DND-41 (cell line): ENCODE data around the gene C2orf74.

Experiments used
- ATAC-seq: fragments of 200-7000 bp; cut with Tn5 transposase; 3 replicates; pipeline ENCODE4 v1.9.1; 2021; ENCODE audit warnings: low read depth; ENCODE audit not compliant: insufficient read depth
- DNase-seq: peaks from one replicate; pipeline ENCODE4 v3.0.0-alpha.2; 2020
- H2AFZ ChIP-seq: 2 replicates; pipeline ENCODE4 v1.6.0; 2012; ENCODE audit warnings: low read depth, low read length
- H3K27ac ChIP-seq: 2 replicates; pipeline ENCODE4 v1.5.1; 2012; ENCODE audit warnings: low read length, inconsistent platforms
- H3K27me3 ChIP-seq: fragments of 200-600 bp; sonication (generic); 2 replicates; pipeline ENCODE4 v1.6.0; 2012; ENCODE audit warnings: low read length, mild to moderate bottlenecking, inconsistent platforms; ENCODE audit not compliant: insufficient read depth, poor library complexity
- H3K36me3 ChIP-seq: 2 replicates; pipeline ENCODE4 v1.5.1; 2012; ENCODE audit warnings: low read length, inconsistent platforms; ENCODE audit not compliant: insufficient read depth
- H3K4me1 ChIP-seq: 2 replicates; pipeline ENCODE4 v1.5.1; 2012; ENCODE audit warnings: mild to moderate bottlenecking, low read length; ENCODE audit not compliant: insufficient read depth
- H3K4me2 ChIP-seq: 2 replicates; pipeline ENCODE4 v1.6.0; 2012; ENCODE audit warnings: mild to moderate bottlenecking, moderate library complexity, low read length, inconsistent platforms; ENCODE audit not compliant: insufficient read depth
- H3K4me3 ChIP-seq, 2 experiments: fragments of 200-600 bp in 1 of 2; shearing (Covaris generic) in 1 of 2; 2 replicates each; pipeline ENCODE4 v1.5.1; 2012 to 2016; ENCODE audit warnings: inconsistent platforms in 2 of 2, low read length in 2 of 2, mild to moderate bottlenecking in 2 of 2, low read depth in 1 of 2, moderate library complexity in 1 of 2
- H3K79me2 ChIP-seq: 2 replicates; pipeline ENCODE4 v1.6.0; 2012; ENCODE audit warnings: low read length, inconsistent platforms; ENCODE audit not compliant: insufficient read depth
- H3K9ac ChIP-seq: 2 replicates; pipeline ENCODE4 v1.6.0; 2012; ENCODE audit warnings: low read depth, mild to moderate bottlenecking, inconsistent platforms, low read length, moderate library complexity
- H3K9me3 ChIP-seq: 2 replicates; pipeline ENCODE4 v1.5.1; 2012; ENCODE audit warnings: low read length, moderate library complexity, mild to moderate bottlenecking, inconsistent platforms; ENCODE audit not compliant: insufficient read depth, severe bottlenecking
- H4K20me1 ChIP-seq: 2 replicates; pipeline ENCODE4 v1.6.0; 2012; ENCODE audit warnings: low read length; ENCODE audit not compliant: insufficient read depth
- CTCF ChIP-seq: IDR thresholded peaks from 2 replicates; pipeline ENCODE4 v1.5.1; 2012; ENCODE audit warnings: borderline replicate concordance, low read length, moderate library complexity, mild to moderate bottlenecking; ENCODE audit not compliant: poor library complexity, severe bottlenecking; ENCODE audit errors: extremely low read depth
- EZH2 ChIP-seq: IDR thresholded peaks from 3 replicates; pipeline ENCODE4 v1.6.1; 2012; ENCODE audit warnings: borderline replicate concordance, low read depth, mild to moderate bottlenecking, moderate library complexity, low read length, inconsistent platforms; ENCODE audit not compliant: severe bottlenecking

C2orf74 gene

GRCh38 chr2:61165946-61166345 lies 4.0 kb downstream of the C2orf74 start:
- no peaks in the 10 kb centered on the region for H3K27me3 ChIP-seq
- H3K4me3 ChIP-seq: no peak overlapping the region
- no peaks in the 10 kb centered on the region for H3K4me1 ChIP-seq
- no peak for TF ChIP-seq CTCF
- TF ChIP-seq EZH2: no peak
- H3K9me3 ChIP-seq: no peaks in the 10 kb centered on the region
- no peaks in the 10 kb centered on the region for H3K36me3 ChIP-seq
- H2AFZ ChIP-seq: no peak overlapping the region
- no peak overlapping the region for H3K9ac ChIP-seq
- no peak for DNase-seq
- no peaks in the 10 kb centered on the region for H4K20me1 ChIP-seq
- ATAC-seq: no peak
- H3K27ac ChIP-seq: no peak overlapping the region
- no peaks in the 10 kb centered on the region for H3K79me2 ChIP-seq
- H3K4me2 ChIP-seq: no peak overlapping the region

- no peak for DNase-seq
These were observed 5.6 kb downstream of the C2orf74 start for GRCh38 chr2:61167579-61167978.

GRCh38 chr2:61172671-61173070 lies 10.7 kb downstream of the C2orf74 start:
- H3K79me2 ChIP-seq: peaks cover 4% of the 10 kb centered on the region
- DNase-seq: no peak
- H3K36me3 ChIP-seq: no peaks in the 10 kb centered on the region; the same call in 1 of the 2 replicates
- no peaks in the 10 kb centered on the region for H4K20me1 ChIP-seq
- H3K27me3 ChIP-seq: no peaks in the 10 kb centered on the region
- H3K4me2 ChIP-seq: no peak overlapping the region
- no peak overlapping the region for H3K27ac ChIP-seq
- H3K4me3 ChIP-seq: no peak overlapping the region
- TF ChIP-seq EZH2: no peak
- TF ChIP-seq CTCF: no peak
- H3K9ac ChIP-seq: no peak overlapping the region
- no peak for ATAC-seq
- H2AFZ ChIP-seq: no peak overlapping the region
- peaks cover 9% of the 10 kb centered on the region for H3K4me1 ChIP-seq
- H3K9me3 ChIP-seq: no peaks in the 10 kb centered on the region

More at GRCh38 chr2:61167579-61167978, 5.6 kb downstream of the C2orf74 start:
- no peak for ATAC-seq
- no peaks in the 10 kb centered on the region for H3K9me3 ChIP-seq
- no peaks in the 10 kb centered on the region for H3K36me3 ChIP-seq
- H3K4me3 ChIP-seq: no peak overlapping the region
- no peaks in the 10 kb centered on the region for H4K20me1 ChIP-seq
- H3K4me1 ChIP-seq: no peaks in the 10 kb centered on the region
- no peak overlapping the region for H3K9ac ChIP-seq
- TF ChIP-seq CTCF: no peak
- no peak for TF ChIP-seq EZH2
- no peaks in the 10 kb centered on the region for H3K27me3 ChIP-seq
- H3K27ac ChIP-seq: no peak overlapping the region
- no peak overlapping the region for H3K4me2 ChIP-seq
- 0 out of 2 replicates have a peak overlapping the region, but pooled peaks have one; percentile 4 for H2AFZ ChIP-seq
- no peaks in the 10 kb centered on the region for H3K79me2 ChIP-seq

- ATAC-seq (no peak), DNase-seq (no peak)
- Histone ChIP-seq H3K4me3 (no peak overlapping the region), H3K4me2 (no peak overlapping the region), H4K20me1 (no peaks in the 10 kb centered on the region), H3K79me2 (peaks cover 8% of the 10 kb centered on the region), H3K9me3 (no peaks in the 10 kb centered on the region), H2AFZ (no peak overlapping the region), H3K27me3 (no peaks in the 10 kb centered on the region), H3K27ac (no peak overlapping the region), H3K9ac (no peak overlapping the region), H3K4me1 (peaks cover 11% of the 10 kb centered on the region), H3K36me3 (no peaks in the 10 kb centered on the region; the same call in 1 of the 2 replicates)
- TF ChIP-seq CTCF: no peak
- TF ChIP-seq EZH2: no peak
These were observed 11.1 kb downstream of the C2orf74 start for GRCh38 chr2:61173116-61173515.
